Activated effector memory CD4-positive, alpha-beta T cell treated with anti-CD3 and anti-CD28 coated beads, Interleukin-2, amount 50 U/mL, for 16 hours (primary cell): ENCODE measurements around the gene P3R3URF.
A peak's percentile ranks its signal among the peaks of the same experiment; 100 is the strongest.

Experiments used
- DNase-seq: peaks from one replicate; pipeline ENCODE4 v3.0.0-alpha.2; 2020

P3R3URF gene

DNA sequence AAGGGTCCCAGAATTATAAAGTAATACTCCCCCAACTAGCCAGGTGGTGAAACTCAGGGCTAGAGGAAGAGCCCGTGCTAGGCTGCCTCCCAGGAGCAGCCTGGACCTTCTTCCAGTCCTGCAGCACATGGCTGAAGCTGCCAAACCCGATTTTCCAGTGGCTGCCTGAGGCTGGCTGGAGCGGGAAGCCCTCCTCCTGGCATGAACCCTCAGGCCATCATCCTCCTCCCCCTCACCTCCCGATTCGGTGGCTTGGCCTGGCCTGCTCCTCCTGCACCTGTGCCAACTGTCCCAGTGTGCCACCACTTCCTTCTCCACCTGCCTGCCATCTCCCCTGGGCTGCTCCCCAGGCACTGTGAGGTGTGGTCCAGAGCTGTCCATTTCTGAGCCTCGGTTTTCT, 4.4 kb downstream of the P3R3URF start:
- DNase-seq: peak; percentile 27

DNA sequence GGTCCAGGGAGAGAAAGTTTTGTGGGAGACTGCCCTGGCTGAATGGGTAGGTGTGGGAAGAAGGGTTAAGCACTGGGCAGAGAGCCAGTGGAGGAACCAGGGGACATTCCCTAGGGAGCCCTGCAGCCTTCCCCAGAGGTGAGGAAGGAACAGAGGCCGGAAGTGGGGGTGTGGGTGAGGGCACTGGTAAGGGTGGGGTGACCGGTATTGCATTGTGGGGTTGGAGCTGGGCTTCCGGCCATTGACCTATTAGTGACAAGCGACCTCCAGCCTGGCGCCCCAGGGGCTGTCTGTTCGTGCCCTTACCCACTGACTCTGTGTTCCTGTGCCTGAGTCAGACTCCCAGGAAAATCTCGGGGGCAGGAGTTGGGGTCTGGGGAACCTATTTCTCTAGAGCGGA, 4.9 kb downstream of the P3R3URF start:
- peak; percentile 16 for DNase-seq

DNA sequence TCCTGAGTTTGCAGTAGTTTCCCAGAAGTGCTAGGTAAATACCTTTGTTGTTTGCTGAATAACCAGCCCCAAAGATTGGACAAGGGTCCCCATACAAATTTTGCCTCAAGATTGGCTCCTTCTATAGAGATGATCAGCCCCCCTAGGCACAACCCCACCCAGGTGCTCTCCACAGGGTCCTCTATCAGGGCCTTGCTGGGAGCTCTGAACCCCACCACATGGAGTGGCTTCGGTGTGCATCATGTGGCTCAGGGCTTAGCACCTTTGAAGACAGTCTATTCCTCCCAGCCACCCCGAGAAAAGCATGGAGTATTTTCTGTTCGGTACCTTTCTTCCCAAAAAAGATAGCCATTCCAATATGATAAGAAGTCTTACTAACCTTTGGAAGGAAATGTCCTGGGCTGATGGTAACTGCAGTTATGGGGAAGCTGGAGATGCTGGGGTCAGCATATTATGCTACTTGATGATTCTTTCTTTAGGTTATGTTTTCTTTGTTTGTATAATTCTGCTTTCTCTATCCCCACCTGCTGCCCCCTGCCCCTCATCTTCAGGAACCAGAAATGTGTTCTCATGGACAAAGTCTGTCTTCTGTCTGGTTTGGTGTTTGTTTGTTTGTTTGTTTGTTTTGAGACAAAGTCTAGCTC, 6.4 kb downstream of the P3R3URF start:
- DNase-seq: peak; percentile 42

DNA sequence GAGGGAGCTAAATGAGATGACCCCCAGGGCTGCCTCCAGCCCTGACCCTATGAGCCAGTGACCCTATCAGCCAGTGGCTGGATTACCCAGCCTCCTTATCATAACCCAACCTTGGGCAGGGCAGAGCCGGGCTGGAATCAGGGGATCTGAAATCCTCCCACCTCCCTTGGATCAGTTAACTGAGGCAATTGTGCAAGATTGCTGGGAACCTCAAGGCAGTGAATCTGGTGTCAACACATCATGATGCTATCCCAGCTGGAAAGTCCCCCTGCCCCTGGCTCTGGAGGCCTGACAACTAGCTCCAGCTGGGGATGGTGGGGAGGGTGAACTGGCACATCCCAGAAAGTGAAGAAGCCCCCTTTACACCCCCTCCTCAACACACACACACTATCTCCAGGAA, 7.8 kb downstream of the P3R3URF start:
- DNase-seq: no peak

DNA sequence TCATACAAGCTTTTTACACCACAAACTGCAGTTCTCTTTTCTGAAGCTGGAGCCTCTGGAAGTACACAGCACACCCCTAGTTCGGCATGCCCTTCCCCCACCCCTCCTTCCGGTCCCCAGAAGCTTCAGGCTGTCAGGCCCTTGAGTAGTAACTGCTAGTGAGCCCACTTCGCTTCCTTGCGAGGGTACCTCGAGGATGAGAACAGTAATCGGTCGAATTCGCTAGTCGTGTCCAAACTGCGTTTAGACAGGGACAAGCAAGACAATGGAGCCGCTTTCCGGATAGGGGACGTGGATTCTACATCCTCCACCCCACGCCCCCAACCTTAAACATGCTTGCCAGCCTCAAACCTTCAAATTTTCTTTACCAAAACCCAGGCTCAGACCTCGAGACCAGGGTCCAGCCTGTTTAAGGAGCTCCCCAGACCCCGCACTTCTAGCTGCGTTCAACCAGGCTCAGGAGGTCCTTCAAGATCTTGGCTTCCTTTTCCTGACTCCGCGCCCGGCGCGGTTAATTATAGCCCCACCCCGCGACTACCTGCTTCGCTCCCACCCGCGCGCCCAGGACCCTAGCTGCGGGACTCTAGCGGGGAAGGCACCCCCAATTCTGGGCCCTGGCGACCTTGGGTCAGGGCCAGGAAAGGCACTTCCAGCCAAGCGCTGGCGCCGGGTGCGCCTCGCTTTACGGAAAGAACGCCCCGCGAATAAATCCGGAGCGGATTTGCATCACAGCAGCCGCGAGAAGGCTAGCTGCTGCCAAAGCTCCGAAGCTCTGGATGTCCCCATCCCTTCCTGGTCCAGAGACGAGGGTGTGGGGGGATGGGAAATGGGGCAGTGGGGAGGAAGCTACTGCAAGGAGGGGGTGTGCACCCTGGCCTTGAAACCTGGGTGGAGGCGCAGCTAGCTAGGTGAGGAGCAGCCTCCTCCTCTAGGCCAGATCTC, 9.5 kb downstream of the P3R3URF start:
- DNase-seq: peak; percentile 76

DNA sequence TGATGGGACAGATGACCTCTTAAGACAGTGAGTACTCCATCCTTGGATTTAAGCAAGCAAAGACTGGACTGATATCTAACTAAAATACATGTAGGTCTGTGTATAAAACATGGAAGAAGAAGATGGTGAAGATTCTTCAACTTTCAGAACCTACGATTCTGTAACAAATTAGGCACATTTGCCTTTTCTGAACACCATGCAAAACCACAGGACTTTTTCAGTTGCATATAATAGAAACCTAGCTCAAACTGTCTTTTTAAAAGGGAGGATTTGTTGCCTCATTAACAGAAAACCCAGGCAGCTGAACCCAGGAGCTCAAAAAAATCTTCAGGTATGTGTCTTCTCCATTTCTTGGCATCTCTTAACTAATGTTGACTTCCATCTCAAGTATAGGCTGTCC, 16.1 kb downstream of the P3R3URF start:
- no peak for DNase-seq

DNA sequence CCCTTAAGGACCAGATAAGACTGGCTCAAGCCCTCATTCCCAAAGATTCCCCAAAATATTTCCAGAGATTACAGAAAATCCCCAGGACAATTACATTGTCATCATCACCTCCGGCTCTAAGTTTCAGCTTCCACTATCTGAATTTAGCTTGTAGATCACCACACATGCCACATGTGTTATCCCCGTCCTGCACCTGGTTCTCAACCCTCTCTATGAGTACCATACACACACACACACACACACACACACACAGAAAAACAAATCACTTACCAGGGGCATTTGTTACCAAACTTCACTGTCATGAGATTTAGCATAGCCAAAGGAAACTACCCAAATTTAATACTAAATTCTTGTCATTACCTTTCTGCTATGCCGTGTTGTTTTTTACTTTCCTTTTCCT, 16.8 kb downstream of the P3R3URF start:
- DNase-seq: no peak

DNA sequence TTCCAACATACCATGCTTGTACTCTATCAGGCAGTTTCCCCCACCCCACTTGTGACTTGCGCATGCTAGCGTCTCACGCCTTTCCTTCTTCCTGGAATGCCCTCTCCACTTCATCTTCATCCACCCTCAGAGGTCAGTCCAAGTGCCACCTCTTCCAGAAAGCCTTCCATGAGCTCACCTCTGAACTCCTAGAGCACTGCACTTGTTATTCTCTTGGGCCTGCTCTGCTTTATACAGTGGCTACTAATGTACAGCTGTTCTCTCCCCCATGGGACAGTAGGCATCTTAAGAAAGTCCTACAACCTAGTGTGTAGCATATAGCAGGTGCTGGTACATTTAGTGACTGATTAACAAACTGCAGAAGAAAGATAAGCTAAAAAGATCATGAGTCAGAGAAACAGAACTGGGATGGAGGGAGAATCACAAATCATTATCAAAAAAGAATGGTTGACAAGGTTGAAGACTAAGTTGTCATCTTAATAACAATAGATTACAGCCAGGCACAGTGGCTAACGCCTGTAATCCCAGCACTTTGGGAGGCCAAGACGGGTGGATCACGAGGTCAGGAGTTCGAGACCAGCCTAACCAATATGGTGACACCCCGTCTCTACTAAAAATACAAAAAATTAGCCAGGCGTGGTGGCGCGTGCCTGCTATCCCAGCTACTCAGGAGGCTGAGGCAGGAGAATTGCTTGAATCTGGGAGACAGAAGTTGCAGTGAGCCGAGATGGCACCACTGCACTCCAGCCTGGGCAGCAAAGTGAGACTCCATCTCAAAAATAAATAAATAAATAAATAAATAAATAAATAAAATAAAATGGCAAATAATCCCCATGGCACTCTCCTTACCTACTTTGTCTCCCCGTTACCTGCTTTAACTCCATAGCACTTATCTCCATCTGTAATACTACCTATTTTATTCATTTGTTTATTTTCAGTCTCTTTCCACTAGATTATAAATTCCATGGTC, 17.7 kb downstream of the P3R3URF start:
- DNase-seq: no peak

DNA sequence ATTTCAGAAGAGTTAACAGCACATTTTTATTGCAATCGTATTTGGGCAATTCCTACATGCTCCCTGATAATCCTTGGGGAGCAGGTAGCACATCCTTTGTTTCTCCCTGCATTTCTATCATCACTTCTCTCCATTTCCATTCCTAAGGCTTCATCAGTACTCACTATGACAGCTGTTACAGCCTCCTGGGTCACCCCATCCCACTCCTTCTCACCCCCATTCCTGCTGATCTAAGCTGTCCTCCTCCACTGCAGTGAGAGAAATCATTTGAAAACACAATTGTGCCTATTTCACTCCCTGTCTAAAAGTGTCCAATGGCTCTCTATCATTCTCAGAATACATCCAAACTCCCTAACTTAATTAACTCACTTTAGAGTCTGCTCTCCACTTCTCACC, 18.4 kb downstream of the P3R3URF start:
- no peak for DNase-seq

DNA sequence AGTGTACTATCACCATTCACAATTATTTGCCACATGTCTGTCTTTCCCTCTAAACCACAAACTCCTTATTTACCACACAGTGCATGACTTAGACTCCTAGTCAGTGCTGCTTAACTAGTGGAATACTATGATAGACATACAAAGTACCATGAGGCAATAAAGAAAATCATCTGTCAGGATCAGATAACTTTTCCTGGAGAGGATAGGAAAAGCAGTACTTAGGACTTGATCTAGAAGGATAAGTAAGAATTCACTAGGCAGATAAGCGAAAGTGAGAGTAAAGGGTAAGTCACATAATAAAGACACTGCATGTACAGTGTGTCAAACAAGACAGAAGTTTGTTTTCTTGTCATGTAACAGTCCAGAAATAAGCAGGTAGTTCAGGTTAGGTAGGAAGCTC, 22.6 kb downstream of the P3R3URF start:
- DNase-seq: no peak

DNA sequence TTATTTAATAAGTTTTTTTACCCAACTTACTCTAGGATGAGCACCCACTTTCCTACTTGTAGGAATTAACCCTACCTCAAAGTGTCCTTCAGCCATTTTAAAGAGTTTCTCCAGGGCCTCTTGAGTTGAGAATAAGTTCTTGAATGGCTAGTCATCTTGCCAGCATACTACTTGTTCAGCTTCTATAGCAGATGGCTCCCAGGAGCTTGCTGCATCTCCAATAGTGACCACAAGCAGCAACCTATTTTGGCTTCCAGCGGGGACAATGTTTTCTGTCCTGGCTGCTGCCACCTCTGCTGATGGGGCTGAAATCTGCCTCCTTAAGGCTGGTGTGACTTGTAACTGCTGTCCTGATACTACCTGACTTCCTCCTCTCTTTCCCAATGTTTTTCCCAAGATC, 23.1 kb downstream of the P3R3URF start:
- DNase-seq: no peak

DNA sequence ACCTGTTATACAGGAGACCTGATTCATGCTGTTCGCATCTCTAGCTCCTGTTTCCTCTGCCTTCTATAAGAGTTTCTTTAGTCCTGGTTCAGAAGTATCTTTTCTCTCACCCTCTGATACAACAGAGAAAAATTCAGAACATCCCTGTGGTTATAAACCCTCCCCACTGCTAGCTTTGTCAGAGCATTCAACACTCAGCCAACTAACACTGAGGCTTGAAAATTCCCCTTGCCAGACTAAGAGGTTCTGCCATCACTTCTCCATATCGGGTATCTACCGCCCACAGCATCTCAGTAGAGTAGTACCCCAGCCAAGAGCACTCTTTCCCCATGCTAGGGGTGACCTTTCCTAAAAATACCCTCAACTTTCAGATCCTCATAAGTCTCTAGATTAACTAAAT, 24.3 kb downstream of the P3R3URF start:
- no peak for DNase-seq

DNA sequence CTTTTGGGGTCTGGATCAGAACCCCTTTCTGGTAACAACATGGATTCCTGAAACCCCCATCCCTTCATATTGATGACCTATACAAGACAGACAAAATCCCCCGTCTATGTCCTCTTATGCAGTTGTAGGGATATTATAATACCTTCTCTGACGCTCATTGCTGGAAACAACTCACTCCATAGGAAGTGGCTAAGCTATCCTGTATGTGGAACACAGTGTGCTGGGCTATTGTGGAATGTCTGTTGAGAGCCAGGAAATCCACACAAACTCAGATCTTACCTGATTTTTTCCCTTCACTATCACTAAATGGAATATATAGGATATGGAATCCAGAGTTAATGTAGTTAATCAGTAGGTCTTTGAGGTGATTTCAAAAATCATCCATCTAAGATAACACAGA, 26.2 kb downstream of the P3R3URF start:
- DNase-seq: no peak

DNA sequence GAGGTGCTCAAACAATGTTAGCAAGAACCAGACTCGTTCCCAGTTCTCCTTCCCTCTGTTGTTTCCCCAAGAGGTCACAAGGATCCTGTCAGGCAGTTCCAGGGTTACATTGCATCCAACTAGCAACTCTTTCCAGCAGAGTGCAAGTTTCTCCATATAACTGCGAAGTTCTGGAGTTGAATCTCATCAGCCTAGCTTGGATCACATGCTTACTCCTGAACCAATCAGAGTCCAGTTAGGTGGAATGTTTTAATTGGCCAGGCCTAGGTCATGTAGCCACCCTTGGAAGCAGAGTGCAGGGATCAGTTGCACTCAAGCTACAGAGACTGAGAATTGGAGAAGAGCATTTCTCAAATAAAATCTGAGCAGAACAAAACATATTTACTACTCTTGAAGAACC, 28.0 kb downstream of the P3R3URF start:
- DNase-seq: no peak

DNA sequence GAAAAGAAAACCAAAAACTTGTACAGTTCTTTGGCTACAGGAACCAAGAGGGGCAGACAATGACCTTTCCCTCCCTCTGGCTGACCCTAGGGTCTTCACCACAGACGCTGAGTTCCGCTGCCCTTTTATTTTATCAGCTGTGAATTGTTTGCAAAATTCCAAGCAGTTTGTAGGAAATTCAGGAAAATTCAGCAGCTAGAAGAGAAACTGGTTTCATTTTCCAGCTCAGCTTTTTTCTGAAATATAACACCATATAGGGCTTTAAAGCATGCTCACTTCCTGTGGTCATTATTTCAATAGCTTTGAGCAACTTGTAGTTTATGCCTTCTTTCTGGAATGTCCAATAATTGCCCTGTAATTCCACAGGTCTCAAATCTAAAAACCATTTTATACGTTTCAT, 38.4 kb downstream of the P3R3URF start:
- no peak for DNase-seq

DNA sequence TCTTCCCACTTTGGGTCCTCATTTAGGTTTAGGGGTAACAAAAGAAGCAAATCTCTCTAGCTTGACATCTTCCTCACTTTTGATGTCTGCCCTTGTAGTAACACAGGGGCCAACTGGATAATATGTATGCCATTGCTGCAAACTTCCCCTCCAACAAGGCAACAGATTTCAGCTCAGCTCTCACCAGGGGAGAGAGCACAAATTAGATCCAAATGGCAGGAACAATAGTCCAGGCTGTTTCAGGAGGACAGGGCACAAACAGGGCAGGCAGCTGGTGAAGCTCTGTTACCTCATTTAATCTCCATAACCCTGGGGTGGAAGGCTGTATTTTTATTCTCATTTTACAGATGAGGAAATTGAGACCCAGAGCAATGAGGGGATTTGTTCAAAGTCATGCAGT, 39.6 kb downstream of the P3R3URF start:
- DNase-seq: no peak

DNA sequence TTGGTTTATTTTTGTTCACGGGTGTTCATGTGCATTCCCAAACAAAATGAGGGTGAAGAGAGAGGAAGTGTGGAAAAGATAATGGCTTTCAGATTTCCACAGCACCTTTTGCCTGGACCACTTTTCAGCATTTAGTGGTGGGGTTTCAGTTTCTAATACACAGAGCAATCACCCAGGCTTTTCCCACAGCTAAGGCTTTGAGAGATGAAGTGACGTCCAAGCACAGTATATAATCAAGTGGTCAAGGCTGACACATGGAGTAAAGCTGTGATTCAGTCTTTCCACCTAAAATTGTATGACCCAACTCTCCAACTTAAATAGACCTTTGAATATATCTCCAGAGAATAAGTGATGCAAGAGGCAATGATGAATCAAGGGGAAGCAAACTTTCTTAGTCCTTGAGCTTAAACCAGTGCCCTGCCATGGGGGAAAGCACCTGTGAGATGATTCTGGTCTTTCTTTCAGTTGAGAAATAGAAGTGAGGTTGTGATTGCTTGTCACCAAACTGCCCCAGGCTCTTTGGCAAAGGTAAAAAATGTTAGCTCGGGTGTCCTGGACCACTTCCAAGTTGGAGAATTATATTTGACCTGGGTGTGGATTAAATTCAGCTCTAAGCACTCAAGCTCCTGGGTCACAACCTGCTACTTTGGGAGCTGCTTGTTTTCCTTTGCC, 41.5 kb downstream of the P3R3URF start:
- DNase-seq: no peak

DNA sequence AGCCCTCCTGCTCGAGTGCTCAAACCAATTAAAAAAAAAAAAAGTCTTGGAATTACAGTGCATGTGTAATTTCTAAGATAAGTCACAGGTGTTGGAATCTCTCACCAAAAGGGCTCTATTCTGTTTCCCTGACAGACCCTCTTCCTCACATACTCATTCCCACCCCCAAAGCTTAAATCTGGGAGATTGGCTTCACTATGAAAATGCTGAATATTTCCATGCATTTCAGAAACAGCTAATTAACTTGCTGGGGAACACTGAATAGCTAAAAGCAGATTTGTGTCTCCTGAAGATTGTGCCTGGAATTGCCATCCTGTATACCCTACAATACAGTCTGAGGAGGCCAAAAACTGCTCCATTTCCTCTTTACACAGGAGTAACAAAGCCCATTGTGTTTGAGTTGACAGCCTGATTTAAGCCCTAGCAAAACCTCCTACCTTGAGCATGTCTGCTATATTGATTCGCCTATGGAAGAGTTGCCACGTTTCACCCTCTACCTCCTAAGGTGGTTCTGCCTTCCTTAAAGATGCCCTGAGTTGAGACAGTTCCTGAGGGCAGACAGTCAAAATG, 42.4 kb downstream of the P3R3URF start:
- no peak for DNase-seq

DNA sequence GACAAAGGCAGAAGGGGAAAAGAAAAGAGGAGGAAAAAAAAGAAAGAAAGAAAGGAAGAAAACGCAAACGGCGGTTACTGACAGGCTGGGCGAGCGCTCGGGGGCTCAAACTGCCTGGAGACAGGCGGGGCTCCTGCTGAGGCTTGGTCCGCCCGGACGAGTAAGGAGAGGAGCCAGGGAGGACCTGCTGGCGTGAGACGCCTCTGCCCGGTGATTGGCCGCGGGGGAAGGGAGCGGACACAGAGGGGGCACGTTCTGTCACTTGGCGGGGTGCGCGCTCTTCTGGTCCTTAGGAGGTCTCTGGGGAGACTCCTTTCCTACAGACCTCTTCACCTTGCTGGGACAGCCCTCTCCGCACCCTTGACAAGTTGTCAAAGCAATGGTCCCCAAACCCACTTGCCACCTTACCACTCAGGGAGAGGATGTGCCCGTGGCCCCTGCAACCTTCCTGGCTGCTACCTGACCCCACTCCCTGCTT, 43.1 kb downstream of the P3R3URF start:
- no peak for DNase-seq

DNA sequence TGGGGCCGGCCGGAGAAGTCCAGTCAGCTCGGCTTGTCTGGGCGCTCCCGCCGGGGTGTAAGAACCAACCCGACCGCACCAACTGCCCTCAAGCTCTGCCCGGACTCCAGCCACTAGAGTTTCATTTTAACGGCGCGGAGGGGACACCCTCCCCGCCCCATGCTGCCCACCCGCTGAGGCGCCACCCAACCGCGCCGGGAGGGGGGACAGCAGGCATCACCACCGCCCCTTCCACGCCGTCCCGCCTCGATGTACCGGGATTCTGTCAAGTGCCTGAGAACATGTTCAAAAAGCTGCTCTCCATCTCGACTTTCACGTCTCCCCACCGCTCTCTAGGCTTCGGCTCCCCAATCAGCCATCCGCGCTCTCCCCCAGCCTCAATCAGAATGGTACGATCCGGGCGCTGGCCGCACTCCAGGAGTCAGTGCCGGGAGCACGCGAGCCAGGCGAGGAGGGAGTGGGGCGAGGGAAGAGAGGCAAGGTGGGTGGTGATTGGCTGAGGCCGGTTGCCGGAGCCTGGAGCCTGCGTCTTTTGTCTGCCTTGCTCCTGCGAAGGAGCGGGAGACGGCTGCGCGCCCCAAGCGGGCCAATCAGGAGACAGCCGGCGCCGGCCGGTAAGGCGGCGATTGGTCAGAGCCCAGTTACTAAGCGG, 43.6 kb downstream of the P3R3URF start, which contains the start of gene PIK3R3:
Gene PIK3R3 (minus strand): TSS at position 101 of the 652 bp plus-strand sequence. CDS start 677 bp downstream, outside the sequence.
- DNase-seq: peak; percentile 96
